ENCODE results near the gene LMCD1.

LMCD1 gene

GRCh38 chr3:8560366-8561007, 58.9 kb downstream of the LMCD1 start:
- H3K36me3 ChIP-seq (ENCODE audit: insufficient read depth, low read length) = no peaks in the 10 kb centered on the region
- no peak overlapping the region for H3K9ac ChIP-seq (ENCODE audit: low read depth, low read length)
- H4K20me1 ChIP-seq (ENCODE audit: insufficient read depth, low read length) = no peaks in the 10 kb centered on the region
- no peak for DNase-seq
- no peak for ATAC-seq (ENCODE audit: insufficient read depth, low read depth)
- no peak overlapping the region for H3K4me2 ChIP-seq (ENCODE audit: insufficient read depth, low read length)
- H3K9me3 ChIP-seq (ENCODE audit: insufficient read depth, low read length, severe bottlenecking) = no peaks in the 10 kb centered on the region
- no peak overlapping the region for H3K27ac ChIP-seq (ENCODE audit: low read length)
- no peaks in the 10 kb centered on the region for H3K27me3 ChIP-seq (ENCODE audit: insufficient read depth, low read length, poor library complexity)
- H3K4me3 ChIP-seq (ENCODE audit: low read depth in 1 of 2, low read length in 2 of 2) = no peak overlapping the region
- no peaks in the 10 kb centered on the region for H3K79me2 ChIP-seq (ENCODE audit: insufficient read depth, low read length)
- H3K4me1 ChIP-seq (ENCODE audit: insufficient read depth, low read length) = no peaks in the 10 kb centered on the region
- H2AFZ ChIP-seq (ENCODE audit: low read depth, low read length) = no peak overlapping the region
- TF ChIP-seq EZH2 (IDR thresholded peaks at IDR 0.05; ENCODE audit: borderline replicate concordance, low read depth, low read length, severe bottlenecking) = no peak
- no peak for TF ChIP-seq CTCF (IDR thresholded peaks at IDR 0.05; ENCODE audit: borderline replicate concordance, extremely low read depth, low read length, poor library complexity, severe bottlenecking)

GRCh38 chr3:8561370-8561769, 59.7 kb downstream of the LMCD1 start:
- no peak for TF ChIP-seq CTCF (IDR thresholded peaks at IDR 0.05; ENCODE audit: borderline replicate concordance, extremely low read depth, low read length, poor library complexity, severe bottlenecking)
- no peak for TF ChIP-seq EZH2 (IDR thresholded peaks at IDR 0.05; ENCODE audit: borderline replicate concordance, low read depth, low read length, severe bottlenecking)
- no peak overlapping the region for H2AFZ ChIP-seq (ENCODE audit: low read depth, low read length)
- no peak overlapping the region for H3K4me2 ChIP-seq (ENCODE audit: insufficient read depth, low read length)
- no peaks in the 10 kb centered on the region for H3K79me2 ChIP-seq (ENCODE audit: insufficient read depth, low read length)
- no peaks in the 10 kb centered on the region for H3K36me3 ChIP-seq (ENCODE audit: insufficient read depth, low read length)
- no peak overlapping the region for H3K4me3 ChIP-seq (ENCODE audit: low read depth in 1 of 2, low read length in 2 of 2)
- H3K27me3 ChIP-seq (ENCODE audit: insufficient read depth, low read length, poor library complexity) = no peaks in the 10 kb centered on the region
- H3K27ac ChIP-seq (ENCODE audit: low read length) = no peak overlapping the region
- DNase-seq (no peak), ATAC-seq (ENCODE audit: insufficient read depth, low read depth) (no peak)
- no peak overlapping the region for H3K9ac ChIP-seq (ENCODE audit: low read depth, low read length)
- H3K4me1 ChIP-seq (ENCODE audit: insufficient read depth, low read length) = no peaks in the 10 kb centered on the region
- no peaks in the 10 kb centered on the region for H4K20me1 ChIP-seq (ENCODE audit: insufficient read depth, low read length)
- no peaks in the 10 kb centered on the region for H3K9me3 ChIP-seq (ENCODE audit: insufficient read depth, low read length, severe bottlenecking)

- no peak overlapping the region for H2AFZ ChIP-seq (ENCODE audit: low read depth, low read length)
- no peaks in the 10 kb centered on the region for H4K20me1 ChIP-seq (ENCODE audit: insufficient read depth, low read length)
- H3K36me3 ChIP-seq (ENCODE audit: insufficient read depth, low read length) = no peaks in the 10 kb centered on the region
- no peaks in the 10 kb centered on the region for H3K4me1 ChIP-seq (ENCODE audit: insufficient read depth, low read length)
- no peaks in the 10 kb centered on the region for H3K27me3 ChIP-seq (ENCODE audit: insufficient read depth, low read length, poor library complexity)
- no peak overlapping the region for H3K27ac ChIP-seq (ENCODE audit: low read length)
- H3K4me3 ChIP-seq (ENCODE audit: low read depth in 1 of 2, low read length in 2 of 2) = no peak overlapping the region
- no peak overlapping the region for H3K4me2 ChIP-seq (ENCODE audit: insufficient read depth, low read length)
- H3K79me2 ChIP-seq (ENCODE audit: insufficient read depth, low read length) = no peaks in the 10 kb centered on the region
- no peak overlapping the region for H3K9ac ChIP-seq (ENCODE audit: low read depth, low read length)
- ATAC-seq (ENCODE audit: insufficient read depth, low read depth) (no peak), DNase-seq (no peak)
- no peaks in the 10 kb centered on the region for H3K9me3 ChIP-seq (ENCODE audit: insufficient read depth, low read length, severe bottlenecking)
- TF ChIP-seq EZH2 (IDR thresholded peaks at IDR 0.05; ENCODE audit: borderline replicate concordance, low read depth, low read length, severe bottlenecking) (no peak), CTCF (IDR thresholded peaks at IDR 0.05; ENCODE audit: borderline replicate concordance, extremely low read depth, low read length, poor library complexity, severe bottlenecking) (no peak)
Observed at GRCh38 chr3:8562081-8562595, 60.5 kb downstream of the LMCD1 start.
